ENCODE data around the gene HMCN2. TPM values are rescaled to one million over a fixed set of nuclear protein-coding genes. Genes with fewer than 3 reads are reported as not detected.
"Not testable (repeated sequence)": the region's sequence is repeated elsewhere in the genome, so short reads cannot be mapped to it uniquely, and the experiment has no call there.

Gene HMCN2
- total and polyA plus RNA-seq, 2 donors = 0.90 to 2.2 TPM

GRCh38 chr9:130432362-130432761, 166.8 kb downstream of the HMCN2 start:
- Histone ChIP-seq H3K27ac (ENCODE audit: low read depth in 1 of 2, low read length in 1 of 2) (no peak overlapping the region), H3K4me3 (ENCODE audit: low read length in 2 of 2) (no peak overlapping the region), H3K36me3 (ENCODE audit: control insufficient read depth in 2 of 2, insufficient read depth in 2 of 2, low read length in 1 of 2) (no peaks in the 10 kb centered on the region), H3K27me3 (ENCODE audit: control insufficient read depth in 2 of 2, insufficient read depth in 1 of 2, low read length in 1 of 2) (peaks cover 25 to 51% of the 10 kb centered on the region in 2 donors), H3K4me1 (ENCODE audit: control insufficient read depth in 2 of 2, insufficient read depth in 2 of 2, low read length in 2 of 2) (peaks cover 0 to 3% of the 10 kb centered on the region in 2 donors), H3K9me3 (ENCODE audit: control insufficient read depth in 2 of 2, insufficient read depth in 1 of 2, low read length in 1 of 2) (peaks cover 3 to 17% of the 10 kb centered on the region in 2 donors)
- WGBS = 42% methylated on average over 11 of the region's 11 CpGs
- DNase-seq (ENCODE audit: low read depth in 6 of 9, low spot score in 9 of 9) = no peak

DNA sequence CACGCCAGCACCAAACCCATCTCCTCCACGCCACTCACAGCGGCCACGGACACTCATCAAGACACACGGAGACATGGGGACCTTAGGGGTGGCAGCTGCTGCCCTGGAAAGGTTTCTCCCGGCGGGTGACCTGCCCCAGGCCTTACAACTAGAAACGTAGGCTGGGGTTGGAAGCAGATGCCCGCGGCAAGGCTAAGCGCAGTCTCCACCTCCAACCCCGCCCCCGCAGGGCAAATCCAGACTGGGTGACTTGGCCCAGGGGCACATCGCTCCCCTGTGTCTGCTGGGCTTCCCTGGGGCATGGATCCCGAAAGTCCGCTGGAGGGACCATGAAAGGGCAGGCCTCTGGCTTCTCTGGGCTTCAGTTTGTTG, 167.2 kb downstream of the HMCN2 start:
- peaks cover 3 to 17% of the 10 kb centered on the region in 2 donors for H3K9me3 ChIP-seq (ENCODE audit: control insufficient read depth in 2 of 2, insufficient read depth in 1 of 2, low read length in 1 of 2)
- DNase-seq (ENCODE audit: low read depth in 6 of 9, low spot score in 9 of 9) = no peak
- no peak overlapping the region for H3K4me3 ChIP-seq (ENCODE audit: low read length in 2 of 2)
- 57% methylated on average over 16 of the region's 16 CpGs for WGBS
- H3K27me3 ChIP-seq (ENCODE audit: control insufficient read depth in 2 of 2, insufficient read depth in 1 of 2, low read length in 1 of 2) = peaks cover 25 to 53% of the 10 kb centered on the region in 2 donors
- H3K4me1 ChIP-seq (ENCODE audit: control insufficient read depth in 2 of 2, insufficient read depth in 2 of 2, low read length in 2 of 2) = peaks cover 0 to 3% of the 10 kb centered on the region in 2 donors
- H3K27ac ChIP-seq (ENCODE audit: low read depth in 1 of 2, low read length in 1 of 2) = no peak overlapping the region
- H3K36me3 ChIP-seq (ENCODE audit: control insufficient read depth in 2 of 2, insufficient read depth in 2 of 2, low read length in 1 of 2) = no peaks in the 10 kb centered on the region

DNA sequence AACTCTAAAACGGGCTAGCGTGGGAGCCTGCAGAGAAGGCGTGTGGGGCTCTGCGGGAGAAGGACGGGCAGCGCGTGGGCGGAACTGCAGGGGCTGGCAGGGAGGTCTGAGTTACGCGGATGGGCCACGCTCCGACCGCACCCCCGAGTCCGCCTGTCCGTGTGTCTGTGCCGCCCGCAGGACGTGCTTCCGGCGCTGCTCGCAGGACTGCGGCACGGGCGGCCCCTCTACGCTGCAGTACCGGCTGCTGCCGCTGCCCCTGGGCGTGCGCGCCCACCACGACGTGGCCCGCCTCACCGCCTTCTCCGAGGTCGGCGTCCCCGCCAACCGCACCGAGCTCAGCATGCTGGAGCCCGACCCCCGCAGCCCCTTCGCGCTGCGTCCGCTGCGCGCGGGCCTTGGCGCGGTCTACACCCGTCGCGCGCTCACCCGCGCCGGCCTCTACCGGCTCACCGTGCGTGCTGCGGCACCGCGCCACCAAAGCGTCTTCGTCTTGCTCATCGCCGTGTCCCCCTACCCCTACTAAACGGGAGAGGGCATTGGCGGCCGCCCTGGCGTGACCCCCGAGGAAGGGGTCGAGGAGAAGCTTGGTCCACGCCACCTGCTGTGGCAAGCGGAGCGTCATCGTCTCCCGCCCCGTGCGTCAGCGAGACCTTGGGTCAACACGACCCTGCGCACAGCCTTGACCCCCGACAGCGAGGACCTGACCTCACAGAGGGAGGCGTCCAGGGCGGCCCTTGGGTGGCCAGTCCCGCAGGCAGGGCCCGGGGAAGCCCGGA, 167.8 kb downstream of the HMCN2 start:
- no peak overlapping the region for H3K27ac ChIP-seq (ENCODE audit: low read depth in 1 of 2, low read length in 1 of 2)
- DNase-seq (ENCODE audit: low read depth in 6 of 9, low spot score in 9 of 9) = peak in 3 of 9 donors; percentile 29 to 37 (median 36)
- H3K4me1 ChIP-seq (ENCODE audit: control insufficient read depth in 2 of 2, insufficient read depth in 2 of 2, low read length in 2 of 2) = peaks cover 0 to 3% of the 10 kb centered on the region in 2 donors
- peaks cover 25 to 55% of the 10 kb centered on the region in 2 donors for H3K27me3 ChIP-seq (ENCODE audit: control insufficient read depth in 2 of 2, insufficient read depth in 1 of 2, low read length in 1 of 2)
- peaks cover 3 to 17% of the 10 kb centered on the region in 2 donors for H3K9me3 ChIP-seq (ENCODE audit: control insufficient read depth in 2 of 2, insufficient read depth in 1 of 2, low read length in 1 of 2)
- peak overlapping the region in 1 of 2 donors; percentile 2 for H3K4me3 ChIP-seq (ENCODE audit: low read length in 2 of 2)
- no peaks in the 10 kb centered on the region for H3K36me3 ChIP-seq (ENCODE audit: control insufficient read depth in 2 of 2, insufficient read depth in 2 of 2, low read length in 1 of 2)
- WGBS = 9% methylated on average over 92 of the region's 92 CpGs

DNA sequence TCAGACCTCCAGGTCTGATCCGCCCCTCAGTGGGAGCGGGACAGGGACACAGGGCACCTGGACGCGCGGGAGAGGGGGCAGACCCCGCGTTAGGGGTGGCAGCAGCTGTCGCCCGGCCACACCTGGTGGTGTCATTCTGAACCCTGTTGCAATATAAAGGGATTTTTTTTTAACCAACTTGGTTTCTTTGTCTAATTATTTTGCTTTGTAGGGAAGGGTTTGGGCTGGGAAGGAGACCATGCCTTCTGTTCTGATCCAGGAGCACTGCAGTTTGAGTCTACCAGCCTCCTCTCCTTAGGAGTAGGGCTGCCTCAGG, 168.3 kb downstream of the HMCN2 start:
- Histone ChIP-seq H3K9me3 (ENCODE audit: control insufficient read depth in 2 of 2, insufficient read depth in 1 of 2, low read length in 1 of 2) (peaks cover 3 to 17% of the 10 kb centered on the region in 2 donors), H3K4me1 (ENCODE audit: control insufficient read depth in 2 of 2, insufficient read depth in 2 of 2, low read length in 2 of 2) (peaks cover 0 to 3% of the 10 kb centered on the region in 2 donors), H3K27ac (ENCODE audit: low read depth in 1 of 2, low read length in 1 of 2) (no peak overlapping the region), H3K4me3 (ENCODE audit: low read length in 2 of 2) (no peak overlapping the region), H3K27me3 (ENCODE audit: control insufficient read depth in 2 of 2, insufficient read depth in 1 of 2, low read length in 1 of 2) (peaks cover 25 to 55% of the 10 kb centered on the region in 2 donors), H3K36me3 (ENCODE audit: control insufficient read depth in 2 of 2, insufficient read depth in 2 of 2, low read length in 1 of 2) (no peaks in the 10 kb centered on the region)
- DNase-seq (ENCODE audit: low read depth in 6 of 9, low spot score in 9 of 9) = no peak
- WGBS = 57% methylated on average over 9 of the region's 9 CpGs

- WGBS = 96% methylated on average over 5 of the region's 5 CpGs
- not testable (repeated sequence) for H3K4me3 ChIP-seq (ENCODE audit: low read length in 2 of 2); H3K27ac ChIP-seq (ENCODE audit: low read depth in 1 of 2, low read length in 1 of 2); DNase-seq (ENCODE audit: low read depth in 6 of 9, low spot score in 9 of 9); H3K36me3 ChIP-seq (ENCODE audit: control insufficient read depth in 2 of 2, insufficient read depth in 2 of 2, low read length in 1 of 2); H3K4me1 ChIP-seq (ENCODE audit: control insufficient read depth in 2 of 2, insufficient read depth in 2 of 2, low read length in 2 of 2)
- Histone ChIP-seq H3K27me3 (ENCODE audit: control insufficient read depth in 2 of 2, insufficient read depth in 1 of 2, low read length in 1 of 2) (peaks cover 25 to 55% of the 10 kb centered on the region in 2 donors), H3K9me3 (ENCODE audit: control insufficient read depth in 2 of 2, insufficient read depth in 1 of 2, low read length in 1 of 2) (peaks cover 3 to 17% of the 10 kb centered on the region in 2 donors)
Measured at GRCh38 chr9:130434656-130435055, 169.1 kb downstream of the HMCN2 start.

DNA sequence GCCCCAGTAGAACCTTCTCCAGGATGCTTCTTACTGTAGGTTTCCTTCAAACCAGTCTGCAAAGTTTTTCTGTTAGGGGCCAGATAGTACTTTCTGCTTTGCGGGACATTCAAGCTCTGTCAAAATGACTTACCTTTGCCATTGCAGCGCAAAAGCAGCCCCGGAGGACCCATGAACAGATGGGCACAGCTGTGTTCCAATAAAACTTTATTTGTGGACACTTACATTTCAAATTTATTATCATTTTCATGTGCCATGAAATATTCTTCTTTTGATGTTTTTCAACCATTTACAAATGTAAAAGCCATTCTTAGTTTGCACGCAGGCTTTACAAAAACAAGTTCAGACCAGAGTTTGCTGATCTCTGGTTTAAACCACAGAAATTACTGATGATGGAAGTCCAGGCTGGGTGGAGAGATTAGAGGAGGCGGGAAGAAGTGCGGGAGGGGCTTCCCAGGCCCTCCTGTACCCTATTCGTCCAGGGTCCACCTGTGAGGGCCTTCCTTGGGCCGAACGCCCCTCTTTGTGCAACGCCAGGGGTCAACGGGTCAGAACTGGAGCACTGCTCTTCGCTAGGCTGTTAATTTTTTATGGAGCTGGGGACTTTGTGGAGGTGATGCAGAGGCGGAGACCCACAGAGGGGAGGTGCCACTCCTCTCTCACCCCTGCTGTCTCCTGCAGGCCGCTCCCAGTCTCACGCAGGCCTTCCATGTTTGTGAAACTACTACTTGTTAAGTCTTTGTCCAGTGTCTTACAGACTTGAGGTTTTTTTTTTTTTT, 171.6 kb downstream of the HMCN2 start:
- H3K4me1 ChIP-seq (ENCODE audit: control insufficient read depth in 2 of 2, insufficient read depth in 2 of 2, low read length in 2 of 2) = peaks cover 0 to 3% of the 10 kb centered on the region in 2 donors

DNA sequence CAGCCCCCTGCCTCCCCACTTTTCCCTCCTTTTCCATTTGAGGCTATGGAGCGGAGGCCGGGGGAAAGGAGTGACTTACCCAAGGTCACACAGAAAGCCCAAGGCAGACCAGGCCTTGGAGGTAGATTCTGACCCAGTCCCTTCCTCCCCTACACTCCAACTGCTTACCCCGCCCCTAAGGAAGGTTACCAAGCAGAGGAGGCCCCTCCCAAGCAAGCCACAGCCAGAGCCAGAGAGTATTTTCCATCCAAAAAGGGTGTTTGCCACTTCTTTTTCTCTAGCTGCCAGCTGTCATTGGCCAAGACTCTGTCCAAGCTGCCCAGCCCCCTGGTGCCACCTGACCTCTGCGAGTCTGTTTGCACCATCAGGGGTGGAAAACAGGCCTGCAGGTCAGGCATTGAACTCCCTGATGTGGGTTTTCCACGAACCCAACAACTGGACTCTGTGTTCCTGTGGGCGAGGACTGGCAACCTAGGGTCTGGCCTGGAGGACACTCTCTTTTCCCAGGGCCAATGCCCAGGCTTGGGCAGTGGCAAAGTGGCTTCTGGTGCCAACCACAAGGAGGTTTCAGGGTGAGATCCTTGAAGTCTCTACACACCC, 172.9 kb downstream of the HMCN2 start:
- H3K9me3 ChIP-seq (ENCODE audit: control insufficient read depth in 2 of 2, insufficient read depth in 1 of 2, low read length in 1 of 2) = peaks cover 0 to 4% of the 10 kb centered on the region in 2 donors
- WGBS = 88% methylated on average over 6 of the region's 6 CpGs
- H3K27ac ChIP-seq (ENCODE audit: low read depth in 1 of 2, low read length in 1 of 2) = no peak overlapping the region
- H3K4me3 ChIP-seq (ENCODE audit: low read length in 2 of 2) = no peak overlapping the region
- DNase-seq (ENCODE audit: low read depth in 6 of 9, low spot score in 9 of 9) = no peak
- H3K4me1 ChIP-seq (ENCODE audit: control insufficient read depth in 2 of 2, insufficient read depth in 2 of 2, low read length in 2 of 2) = no peaks in the 10 kb centered on the region
- H3K27me3 ChIP-seq (ENCODE audit: control insufficient read depth in 2 of 2, insufficient read depth in 1 of 2, low read length in 1 of 2) = peaks cover 10 to 37% of the 10 kb centered on the region in 2 donors
- H3K36me3 ChIP-seq (ENCODE audit: control insufficient read depth in 2 of 2, insufficient read depth in 2 of 2, low read length in 1 of 2) = no peaks in the 10 kb centered on the region

More for the DNA sequence above, 171.6 kb downstream of the HMCN2 start:
- no peak overlapping the region for H3K27ac ChIP-seq (ENCODE audit: low read depth in 1 of 2, low read length in 1 of 2)
- no peak overlapping the region for H3K4me3 ChIP-seq (ENCODE audit: low read length in 2 of 2)
- no peaks in the 10 kb centered on the region for H3K36me3 ChIP-seq (ENCODE audit: control insufficient read depth in 2 of 2, insufficient read depth in 2 of 2, low read length in 1 of 2)
- no peak for DNase-seq (ENCODE audit: low read depth in 6 of 9, low spot score in 9 of 9)
- peaks cover 0 to 4% of the 10 kb centered on the region in 2 donors for H3K9me3 ChIP-seq (ENCODE audit: control insufficient read depth in 2 of 2, insufficient read depth in 1 of 2, low read length in 1 of 2)
- 84% methylated on average over 15 of the region's 15 CpGs for WGBS
- H3K27me3 ChIP-seq (ENCODE audit: control insufficient read depth in 2 of 2, insufficient read depth in 1 of 2, low read length in 1 of 2) = peaks cover 21 to 41% of the 10 kb centered on the region in 2 donors

DNA sequence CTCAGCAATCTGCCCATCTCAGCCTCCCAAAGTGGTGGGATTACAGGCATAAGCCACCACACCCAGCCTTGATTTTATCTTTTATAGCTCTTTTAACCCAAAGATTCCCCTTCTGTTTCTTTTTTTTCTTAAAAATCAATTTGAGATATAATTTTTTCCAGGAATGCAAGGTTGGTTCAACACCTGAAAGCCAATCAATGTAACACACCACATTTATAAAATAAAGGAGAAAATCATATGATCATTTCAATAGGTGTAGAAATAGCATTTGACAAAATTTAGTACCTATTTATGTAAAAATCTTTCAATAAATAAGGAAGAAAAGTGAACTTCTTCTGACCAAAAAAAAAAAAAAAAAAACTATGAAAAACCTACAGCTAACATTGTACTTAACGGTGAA, 175.5 kb downstream of the HMCN2 start:
- no peak overlapping the region for H3K4me3 ChIP-seq (ENCODE audit: low read length in 2 of 2)
- no peaks in the 10 kb centered on the region for H3K36me3 ChIP-seq (ENCODE audit: control insufficient read depth in 2 of 2, insufficient read depth in 2 of 2, low read length in 1 of 2)
- no peak for DNase-seq (ENCODE audit: low read depth in 6 of 9, low spot score in 9 of 9)
- peaks cover 0 to 4% of the 10 kb centered on the region in 2 donors for H3K9me3 ChIP-seq (ENCODE audit: control insufficient read depth in 2 of 2, insufficient read depth in 1 of 2, low read length in 1 of 2)
- peaks cover 23 to 47% of the 10 kb centered on the region in 2 donors for H3K27me3 ChIP-seq (ENCODE audit: control insufficient read depth in 2 of 2, insufficient read depth in 1 of 2, low read length in 1 of 2)
- 94% methylated on average over 1 of the region's 1 CpG for WGBS
- H3K4me1 ChIP-seq (ENCODE audit: control insufficient read depth in 2 of 2, insufficient read depth in 2 of 2, low read length in 2 of 2) = peaks cover 3 to 5% of the 10 kb centered on the region in 2 donors
- no peak overlapping the region for H3K27ac ChIP-seq (ENCODE audit: low read depth in 1 of 2, low read length in 1 of 2)
